Vagina (tissue), 2 donors: ENCODE results near the gene PAQR5. TPM values are rescaled to one million over a fixed set of nuclear protein-coding genes. Genes with fewer than 3 reads are reported as not detected.

Experiments used
- DNase-seq, 2 donors: peaks; one replicate each; pipeline ENCODE4 v3.0.0-alpha.2; 2017; ENCODE audit errors: extremely low spot score in 2 of 2
- H3K27ac ChIP-seq: fragments of 200-600 bp; sonication (generic); one replicate; pipeline ENCODE4 v1.5.1; 2019
- H3K27me3 ChIP-seq: fragments of 200-600 bp; sonication (generic); one replicate; pipeline ENCODE4 v1.5.1; 2019
- H3K36me3 ChIP-seq, 2 donors: fragments of 200-600 bp; sonication (generic); one replicate each; pipeline ENCODE4 v1.5.1; 2017 to 2019
- H3K4me1 ChIP-seq: fragments of 200-600 bp; sonication (generic); one replicate; pipeline ENCODE4 v1.5.1; 2019
- H3K4me3 ChIP-seq, 2 donors: fragments of 200-600 bp; sonication (generic); 1 replicate in 1 of 2; 2 replicates in 1 of 2; pipeline ENCODE4 v1.5.1; 2016 to 2019
- H3K9me3 ChIP-seq: fragments of 200-600 bp; sonication (generic); one replicate; pipeline ENCODE4 v1.5.1; 2019
- CTCF ChIP-seq, 3 experiments: fragments of 450-650 bp in 2 of 3; fragments of 200-600 bp in 1 of 3; sonication (generic) in 1 of 3; IDR thresholded peaks; one replicate each; pipeline ENCODE4 v1.5.1; 2017 to 2019; ENCODE audit warnings: antibody characterized with exemption in 3 of 3, mild to moderate bottlenecking in 2 of 3, moderate library complexity in 2 of 3
- POLR2A ChIP-seq, 2 donors: fragments of 450-650 bp; IDR thresholded peaks; one replicate each; pipeline ENCODE4 v1.6.1; 2017; ENCODE audit warnings: antibody characterized with exemption in 2 of 2, mild to moderate bottlenecking in 2 of 2, moderate library complexity in 2 of 2
- POLR2AphosphoS5 ChIP-seq, 2 donors: sonication (generic); formaldehyde crosslinking; IDR thresholded peaks; one replicate each; pipeline ENCODE4 v1.9.0; 2017; ENCODE audit warnings: antibody characterized with exemption in 2 of 2, mild to moderate bottlenecking in 2 of 2, low read depth in 1 of 2; ENCODE audit not compliant: insufficient read depth in 1 of 2
- intact Hi-C: fragments of 100-400 bp; cut with DNase I; formaldehyde crosslinking; loops from one replicate; pipeline ENCODE4 v1.15.1; 2023
- total RNA-seq: library from RNA; depleted of rRNA; stranded (reverse); fragments of >200 nt; gene quantifications from one replicate; pipeline ENCODE4 v1.2.3, GENCODE V29; 2016

Gene PAQR5
- total RNA-seq, 1 donor from 2014 or later, result 9.1 TPM

GRCh38 chr15:69398491-69398891 lies 99.8 kb downstream of the PAQR5 start:
- Histone ChIP-seq H3K36me3 (no peaks in the 10 kb centered on the region), H3K9me3 (no peaks in the 10 kb centered on the region), H3K27me3 (no peaks in the 10 kb centered on the region), H3K4me3 (no peak overlapping the region), H3K4me1 (peaks cover 11% of the 10 kb centered on the region), H3K27ac (no peak overlapping the region)
- no peak for DNase-seq
- no peak for TF ChIP-seq POLR2A (IDR thresholded peaks at IDR 0.05)
- TF ChIP-seq CTCF (IDR thresholded peaks at IDR 0.05), result no peak
- TF ChIP-seq POLR2AphosphoS5 (IDR thresholded peaks at IDR 0.05; ENCODE audit: insufficient read depth in 1 of 2, low read depth in 1 of 2), result no peak
- intact Hi-C loops, result no loop called here

GRCh38 chr15:69400850-69401249 lies 102.1 kb downstream of the PAQR5 start:
- intact Hi-C loops, result no loop called here
- no peak for TF ChIP-seq POLR2A (IDR thresholded peaks at IDR 0.05)
- TF ChIP-seq POLR2AphosphoS5 (IDR thresholded peaks at IDR 0.05; ENCODE audit: insufficient read depth in 1 of 2, low read depth in 1 of 2), result no peak
- no peak for TF ChIP-seq CTCF (IDR thresholded peaks at IDR 0.05)

GRCh38 chr15:69402816-69403215 lies 104.1 kb downstream of the PAQR5 start:
- Histone ChIP-seq H3K27ac (no peak overlapping the region), H3K9me3 (no peaks in the 10 kb centered on the region), H3K4me3 (no peak overlapping the region), H3K4me1 (no peaks in the 10 kb centered on the region), H3K36me3 (no peaks in the 10 kb centered on the region), H3K27me3 (no peaks in the 10 kb centered on the region)
- DNase-seq, result no peak
- intact Hi-C loops, result no loop called here
- TF ChIP-seq POLR2AphosphoS5 (IDR thresholded peaks at IDR 0.05; ENCODE audit: insufficient read depth in 1 of 2, low read depth in 1 of 2) (no peak), POLR2A (IDR thresholded peaks at IDR 0.05) (no peak), CTCF (IDR thresholded peaks at IDR 0.05) (no peak)

More at GRCh38 chr15:69400850-69401249, 102.1 kb downstream of the PAQR5 start:
- no peak for DNase-seq
- Histone ChIP-seq H3K4me1 (no peaks in the 10 kb centered on the region), H3K27ac (no peak overlapping the region), H3K36me3 (no peaks in the 10 kb centered on the region), H3K4me3 (no peak overlapping the region), H3K9me3 (no peaks in the 10 kb centered on the region), H3K27me3 (no peaks in the 10 kb centered on the region)

- Histone ChIP-seq H3K27me3 (no peaks in the 10 kb centered on the region), H3K36me3 (no peaks in the 10 kb centered on the region), H3K9me3 (no peaks in the 10 kb centered on the region), H3K4me3 (no peak overlapping the region), H3K27ac (no peak overlapping the region), H3K4me1 (no peaks in the 10 kb centered on the region)
- intact Hi-C loops, result no loop called here
- no peak for TF ChIP-seq CTCF (IDR thresholded peaks at IDR 0.05)
- no peak for TF ChIP-seq POLR2A (IDR thresholded peaks at IDR 0.05)
- no peak for TF ChIP-seq POLR2AphosphoS5 (IDR thresholded peaks at IDR 0.05; ENCODE audit: insufficient read depth in 1 of 2, low read depth in 1 of 2)
- no peak for DNase-seq
These were observed 104.9 kb downstream of the PAQR5 start for GRCh38 chr15:69403594-69403993.

- Histone ChIP-seq H3K4me3 (no peak overlapping the region), H3K36me3 (no peaks in the 10 kb centered on the region), H3K4me1 (no peaks in the 10 kb centered on the region), H3K9me3 (no peaks in the 10 kb centered on the region), H3K27me3 (no peaks in the 10 kb centered on the region), H3K27ac (no peak overlapping the region)
- DNase-seq, result no peak
- TF ChIP-seq POLR2A (IDR thresholded peaks at IDR 0.05), result no peak
- TF ChIP-seq POLR2AphosphoS5 (IDR thresholded peaks at IDR 0.05; ENCODE audit: insufficient read depth in 1 of 2, low read depth in 1 of 2), result no peak
- TF ChIP-seq CTCF (IDR thresholded peaks at IDR 0.05), result no peak
- intact Hi-C loops, result no loop called here
These were observed 106.4 kb downstream of the PAQR5 start for GRCh38 chr15:69405110-69405509.
